ENCODE data around the gene SIAH3.

The SIAH3 gene

GRCh38 chr13:45770886-45771285 is 80.7 kb downstream of the SIAH3 start:
- TF ChIP-seq FOXM1 (IDR thresholded peaks at IDR 0.05; ENCODE audit: borderline replicate concordance, low read depth) (no peak), CEBPB (IDR thresholded peaks at IDR 0.05) (no peak), EGR1 (IDR thresholded peaks at IDR 0.05) (no peak), TCF12 (IDR thresholded peaks at IDR 0.05; ENCODE audit: low read depth) (no peak), RAD21 (IDR thresholded peaks at IDR 0.05; ENCODE audit: low read depth) (no peak), REST (IDR thresholded peaks at IDR 0.05; ENCODE audit: low read depth) (no peak), TEAD4 (IDR thresholded peaks at IDR 0.05) (no peak), MAX (IDR thresholded peaks at IDR 0.05) (no peak), CREB1 (IDR thresholded peaks at IDR 0.05; ENCODE audit: low read depth) (no peak), NFIC (IDR thresholded peaks at IDR 0.05) (no peak)
- TF ChIP-seq, protein P1, sequence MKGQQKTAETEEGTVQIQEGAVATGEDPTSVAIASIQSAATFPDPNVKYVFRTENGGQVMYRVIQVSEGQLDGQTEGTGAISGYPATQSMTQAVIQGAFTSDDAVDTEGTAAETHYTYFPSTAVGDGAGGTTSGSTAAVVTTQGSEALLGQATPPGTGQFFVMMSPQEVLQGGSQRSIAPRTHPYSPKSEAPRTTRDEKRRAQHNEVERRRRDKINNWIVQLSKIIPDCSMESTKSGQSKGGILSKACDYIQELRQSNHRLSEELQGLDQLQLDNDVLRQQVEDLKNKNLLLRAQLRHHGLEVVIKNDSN (IDR thresholded peaks at IDR 0.05): no peak

DNA sequence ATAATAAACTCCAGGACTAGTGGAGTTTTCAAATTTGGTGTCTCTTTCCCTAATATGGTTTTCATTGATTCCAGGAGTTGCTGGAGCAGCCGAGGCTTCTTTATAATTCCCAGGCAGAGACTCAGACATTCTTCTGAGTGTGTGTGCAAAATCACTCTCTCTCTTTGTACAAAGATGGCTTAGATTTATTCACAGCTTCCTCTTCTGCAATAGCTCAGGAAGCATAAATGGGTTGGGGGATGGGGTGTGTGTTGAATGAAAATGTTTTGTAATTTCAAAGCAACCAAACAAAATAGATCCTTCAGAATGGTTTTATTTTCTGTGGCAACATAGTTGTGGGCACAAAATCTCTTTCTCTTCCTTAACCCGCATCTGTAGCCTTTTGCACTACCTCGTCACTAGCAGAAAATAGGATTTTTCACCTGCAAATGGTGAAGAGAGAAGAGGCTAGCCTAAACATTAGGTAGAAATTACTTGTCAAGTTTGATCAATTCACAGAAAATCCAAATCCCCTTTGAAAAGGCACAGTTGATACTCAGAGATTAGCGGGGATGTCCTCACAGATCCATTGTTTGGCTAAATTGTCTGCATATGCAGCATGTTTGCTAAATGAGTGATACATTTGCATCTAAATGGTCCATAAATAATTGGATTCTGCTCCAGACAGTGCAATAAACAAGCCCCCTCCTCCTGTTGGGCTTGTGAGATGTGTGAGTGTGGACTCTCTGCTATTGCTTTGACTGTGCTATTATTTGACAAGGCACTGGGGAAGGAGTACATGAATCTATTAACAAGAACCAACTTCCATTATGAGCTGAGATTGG is 82.7 kb downstream of the SIAH3 start:
- TF ChIP-seq EP300 (IDR thresholded peaks at IDR 0.05; ENCODE audit: borderline replicate concordance) (no peak), MAX (IDR thresholded peaks at IDR 0.05) (no peak), CREB1 (IDR thresholded peaks at IDR 0.05; ENCODE audit: low read depth) (no peak), NFIC (IDR thresholded peaks at IDR 0.05) (no peak), RAD21 (IDR thresholded peaks at IDR 0.05; ENCODE audit: low read depth) (no peak), FOXM1 (IDR thresholded peaks at IDR 0.05; ENCODE audit: borderline replicate concordance, low read depth) (no peak), REST (IDR thresholded peaks at IDR 0.05; ENCODE audit: low read depth) (no peak), EGR1 (IDR thresholded peaks at IDR 0.05) (no peak), TAF1 (IDR thresholded peaks at IDR 0.05; ENCODE audit: low read depth) (no peak), TEAD4 (IDR thresholded peaks at IDR 0.05) (no peak), ZBTB7A (IDR thresholded peaks at IDR 0.05; ENCODE audit: low read depth) (no peak), YY1 (IDR thresholded peaks at IDR 0.05; ENCODE audit: low read depth) (no peak)

GRCh38 chr13:45765464-45765863 is 86.1 kb downstream of the SIAH3 start:
- TF ChIP-seq TEAD4 (IDR thresholded peaks at IDR 0.05) (no peak), ZBTB7A (IDR thresholded peaks at IDR 0.05; ENCODE audit: low read depth) (no peak), TAF1 (IDR thresholded peaks at IDR 0.05; ENCODE audit: low read depth) (no peak), MAX (IDR thresholded peaks at IDR 0.05) (no peak), NFIC (IDR thresholded peaks at IDR 0.05) (no peak), REST (IDR thresholded peaks at IDR 0.05; ENCODE audit: low read depth) (no peak), YY1 (IDR thresholded peaks at IDR 0.05; ENCODE audit: low read depth) (no peak), TCF12 (IDR thresholded peaks at IDR 0.05; ENCODE audit: low read depth) (no peak), RAD21 (IDR thresholded peaks at IDR 0.05; ENCODE audit: low read depth) (no peak), CREB1 (IDR thresholded peaks at IDR 0.05; ENCODE audit: low read depth) (no peak), EP300 (IDR thresholded peaks at IDR 0.05; ENCODE audit: borderline replicate concordance) (no peak), EGR1 (IDR thresholded peaks at IDR 0.05) (no peak), FOXM1 (IDR thresholded peaks at IDR 0.05; ENCODE audit: borderline replicate concordance, low read depth) (no peak), CEBPB (IDR thresholded peaks at IDR 0.05) (no peak)
- TF ChIP-seq, protein P1 (IDR thresholded peaks at IDR 0.05): no peak

DNA sequence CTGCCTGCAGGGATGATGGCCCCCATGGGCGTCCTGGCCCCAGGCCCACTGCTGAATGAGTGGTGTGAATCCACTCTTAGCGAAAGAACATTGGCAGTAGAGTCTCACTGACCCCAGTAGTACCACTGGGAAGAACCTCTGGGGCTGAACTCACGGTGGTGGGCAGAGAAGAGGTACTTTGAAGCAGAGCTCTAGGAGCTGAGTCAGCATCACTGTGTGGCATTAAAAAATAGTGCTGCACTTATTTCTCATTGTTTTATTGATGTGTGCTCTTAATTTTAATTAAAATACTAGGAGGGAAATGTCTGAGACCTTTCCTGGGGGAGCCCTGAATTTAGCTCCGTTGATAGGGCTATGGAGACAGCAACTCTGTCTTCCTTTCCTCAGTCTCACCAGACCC is 88.1 kb downstream of the SIAH3 start:
- TF ChIP-seq RAD21 (IDR thresholded peaks at IDR 0.05; ENCODE audit: low read depth): no peak
- TF ChIP-seq EGR1 (IDR thresholded peaks at IDR 0.05): no peak
- TF ChIP-seq REST (IDR thresholded peaks at IDR 0.05; ENCODE audit: low read depth): no peak
- TF ChIP-seq TEAD4 (IDR thresholded peaks at IDR 0.05): no peak
- TF ChIP-seq CEBPB (IDR thresholded peaks at IDR 0.05): no peak
- TF ChIP-seq EP300 (IDR thresholded peaks at IDR 0.05; ENCODE audit: borderline replicate concordance): no peak
